HUES48 (cell line): Measurements from ENCODE around the gene HM13.
"Not testable (repeated sequence)": the region's sequence is repeated elsewhere in the genome, so short reads cannot be mapped to it uniquely, and the experiment has no call there.

Source experiments
- H3K27ac ChIP-seq: one replicate; pipeline ENCODE4 v1.7.0; 2013; ENCODE audit warnings: low read depth, low read length, inconsistent platforms
- H3K27me3 ChIP-seq: 2 replicates; pipeline ENCODE4 v1.6.1; 2013; ENCODE audit warnings: mild to moderate bottlenecking, low read length; ENCODE audit not compliant: control insufficient read depth, insufficient read depth
- H3K36me3 ChIP-seq: 2 replicates; pipeline ENCODE4 v1.6.1; 2013; ENCODE audit warnings: low read length; ENCODE audit not compliant: control insufficient read depth, insufficient read depth
- H3K4me1 ChIP-seq: 2 replicates; pipeline ENCODE4 v1.6.1; 2013; ENCODE audit warnings: mild to moderate bottlenecking, low read length; ENCODE audit not compliant: control insufficient read depth, insufficient read depth
- H3K4me3 ChIP-seq: 2 replicates; pipeline ENCODE4 v1.5.1; 2013; ENCODE audit warnings: mild to moderate bottlenecking, low read depth, low read length
- H3K9ac ChIP-seq: 2 replicates; pipeline ENCODE4 v1.6.1; 2013; ENCODE audit warnings: mild to moderate bottlenecking, low read depth, low read length, moderate library complexity
- H3K9me3 ChIP-seq: 2 replicates; pipeline ENCODE4 v1.6.1; 2013; ENCODE audit warnings: low read length; ENCODE audit not compliant: control insufficient read depth, insufficient read depth

Gene HM13

GRCh38 chr20:31527266-31527665 is 13.0 kb downstream of the HM13 start:
- Histone ChIP-seq H3K27me3 (no peaks in the 10 kb centered on the region), H3K36me3 (peaks cover 60% of the 10 kb centered on the region)

GRCh38 chr20:31535298-31535697 is 21.1 kb downstream of the HM13 start:
- Histone ChIP-seq H3K27ac (no peak overlapping the region), H3K9me3 (no peaks in the 10 kb centered on the region), H3K4me3 (no peak overlapping the region), H3K9ac (no peak overlapping the region), H3K4me1 (no peaks in the 10 kb centered on the region), H3K36me3 (peaks cover 83% of the 10 kb centered on the region), H3K27me3 (no peaks in the 10 kb centered on the region)

More at GRCh38 chr20:31527266-31527665, 13.0 kb downstream of the HM13 start:
- H3K4me1 ChIP-seq: no peaks in the 10 kb centered on the region
- H3K27ac ChIP-seq: no peak overlapping the region
- no peak overlapping the region for H3K4me3 ChIP-seq
- H3K9ac ChIP-seq: no peak overlapping the region
- H3K9me3 ChIP-seq: no peaks in the 10 kb centered on the region

- no peaks in the 10 kb centered on the region for H3K9me3 ChIP-seq
- peaks cover 78% of the 10 kb centered on the region for H3K36me3 ChIP-seq
- H3K27ac ChIP-seq: no peak overlapping the region
- no peaks in the 10 kb centered on the region for H3K27me3 ChIP-seq
- no peaks in the 10 kb centered on the region for H3K4me1 ChIP-seq
- H3K4me3 ChIP-seq: no peak overlapping the region
- no peak overlapping the region for H3K9ac ChIP-seq
Measured at GRCh38 chr20:31536575-31536974, 22.3 kb downstream of the HM13 start.

GRCh38 chr20:31537116-31537871 is 23.1 kb downstream of the HM13 start:
- Histone ChIP-seq H3K36me3 (peaks cover 73% of the 10 kb centered on the region), H3K9me3 (no peaks in the 10 kb centered on the region), H3K4me3 (no peak overlapping the region), H3K4me1 (no peaks in the 10 kb centered on the region), H3K27ac (no peak overlapping the region), H3K27me3 (no peaks in the 10 kb centered on the region), H3K9ac (no peak overlapping the region)

- H3K4me1 ChIP-seq: no peaks in the 10 kb centered on the region
- H3K36me3 ChIP-seq: peaks cover 73% of the 10 kb centered on the region
- no peak overlapping the region for H3K4me3 ChIP-seq
- H3K27ac ChIP-seq: no peak overlapping the region
- no peaks in the 10 kb centered on the region for H3K9me3 ChIP-seq
- no peak overlapping the region for H3K9ac ChIP-seq
- H3K27me3 ChIP-seq: no peaks in the 10 kb centered on the region
Measured at GRCh38 chr20:31537890-31538289, 23.6 kb downstream of the HM13 start.

- no peaks in the 10 kb centered on the region for H3K9me3 ChIP-seq
- H3K4me3 ChIP-seq: no peak overlapping the region
- no peaks in the 10 kb centered on the region for H3K4me1 ChIP-seq
- H3K36me3 ChIP-seq: peaks cover 72% of the 10 kb centered on the region
- H3K27me3 ChIP-seq: no peaks in the 10 kb centered on the region
- no peak overlapping the region for H3K9ac ChIP-seq
- no peak overlapping the region for H3K27ac ChIP-seq
Measured at GRCh38 chr20:31538326-31538725, 24.1 kb downstream of the HM13 start.

- H3K4me1 ChIP-seq, H3K27ac ChIP-seq, H3K9me3 ChIP-seq, H3K4me3 ChIP-seq, H3K27me3 ChIP-seq, H3K9ac ChIP-seq: not testable (repeated sequence)
- peaks cover 61% of the 10 kb centered on the region for H3K36me3 ChIP-seq
Measured at GRCh38 chr20:31539636-31540035, 25.4 kb downstream of the HM13 start.

GRCh38 chr20:31540406-31540805 is 26.2 kb downstream of the HM13 start:
- no peak overlapping the region for H3K4me3 ChIP-seq
- H3K4me1 ChIP-seq: no peaks in the 10 kb centered on the region
- no peak overlapping the region for H3K27ac ChIP-seq
- H3K27me3 ChIP-seq: no peaks in the 10 kb centered on the region
- H3K36me3 ChIP-seq: peaks cover 62% of the 10 kb centered on the region
- H3K9ac ChIP-seq: no peak overlapping the region
- H3K9me3 ChIP-seq: no peaks in the 10 kb centered on the region

- H3K9me3 ChIP-seq: no peaks in the 10 kb centered on the region
- H3K4me3 ChIP-seq: no peak overlapping the region
- no peaks in the 10 kb centered on the region for H3K27me3 ChIP-seq
- H3K36me3 ChIP-seq: peaks cover 54% of the 10 kb centered on the region
- H3K9ac ChIP-seq: no peak overlapping the region
- H3K4me1 ChIP-seq: no peaks in the 10 kb centered on the region
- no peak overlapping the region for H3K27ac ChIP-seq
Measured at GRCh38 chr20:31542201-31542842, 28.1 kb downstream of the HM13 start.

GRCh38 chr20:31542963-31543362 is 28.7 kb downstream of the HM13 start:
- H3K9me3 ChIP-seq: no peaks in the 10 kb centered on the region
- no peak overlapping the region for H3K4me3 ChIP-seq
- H3K4me1 ChIP-seq: 0 out of 2 replicates have a peak, but pooled peaks cover 2% of the 10 kb centered on the region
- H3K9ac ChIP-seq: no peak overlapping the region
- H3K27ac ChIP-seq: no peak overlapping the region
- no peaks in the 10 kb centered on the region for H3K27me3 ChIP-seq
- H3K36me3 ChIP-seq: peaks cover 53% of the 10 kb centered on the region

- no peak overlapping the region for H3K4me3 ChIP-seq
- no peak overlapping the region for H3K9ac ChIP-seq
- no peaks in the 10 kb centered on the region for H3K27me3 ChIP-seq
- H3K9me3 ChIP-seq: no peaks in the 10 kb centered on the region
- peaks cover 5% of the 10 kb centered on the region; the same call in 1 of the 2 replicates for H3K4me1 ChIP-seq
- peaks cover 53% of the 10 kb centered on the region for H3K36me3 ChIP-seq
- no peak overlapping the region for H3K27ac ChIP-seq
Measured at GRCh38 chr20:31543966-31544598, 29.8 kb downstream of the HM13 start.
